HG02610 (cell line): ENCODE measurements around the gene KCNIP2.

Experiments used
- ATAC-seq: cut with Tn5 transposase; IDR thresholded peaks from one replicate; pipeline ENCODE4 v1.9.1; 2021; ENCODE audit warnings: mild to moderate bottlenecking, moderate library complexity; ENCODE audit not compliant: unreplicated experiment

Gene KCNIP2

GRCh38 chr10:101856626-101857025, 13.0 kb upstream of the KCNIP2 start:
- ATAC-seq: no peak

GRCh38 chr10:101851411-101852116, 8.0 kb upstream of the KCNIP2 start:
- no peak for ATAC-seq

- ATAC-seq: no peak
Observed at GRCh38 chr10:101850749-101851148, 7.1 kb upstream of the KCNIP2 start.

- no peak for ATAC-seq
Observed at GRCh38 chr10:101848894-101849351, 5.3 kb upstream of the KCNIP2 start.

- no peak for ATAC-seq
Observed at GRCh38 chr10:101848408-101848807, 4.8 kb upstream of the KCNIP2 start.

- no peak for ATAC-seq
Observed at GRCh38 chr10:101845893-101846292, 2.3 kb upstream of the KCNIP2 start.

GRCh38 chr10:101841826-101842225, 1.8 kb downstream of the KCNIP2 start:
- no peak for ATAC-seq

GRCh38 chr10:101840741-101841453, 2.7 kb downstream of the KCNIP2 start:
- peak; percentile 65 for ATAC-seq

- ATAC-seq: no peak
Observed at GRCh38 chr10:101840102-101840684, 3.4 kb downstream of the KCNIP2 start.

- ATAC-seq: no peak
Observed at GRCh38 chr10:101839416-101840063, 4.1 kb downstream of the KCNIP2 start.

GRCh38 chr10:101839002-101839401, 4.6 kb downstream of the KCNIP2 start:
- ATAC-seq: no peak

- ATAC-seq: no peak
Observed at GRCh38 chr10:101838416-101838970, 5.1 kb downstream of the KCNIP2 start.

- ATAC-seq: no peak
Observed at GRCh38 chr10:101837748-101838147, 5.9 kb downstream of the KCNIP2 start.

- ATAC-seq: no peak
Observed at GRCh38 chr10:101835362-101835761, 8.2 kb downstream of the KCNIP2 start.

GRCh38 chr10:101834341-101834740, 9.3 kb downstream of the KCNIP2 start:
- ATAC-seq: no peak

GRCh38 chr10:101833466-101833865, 10.1 kb downstream of the KCNIP2 start:
- no peak for ATAC-seq

- no peak for ATAC-seq
Observed at GRCh38 chr10:101832325-101832771, 11.3 kb downstream of the KCNIP2 start.

- no peak for ATAC-seq
Observed at GRCh38 chr10:101831169-101831811, 12.3 kb downstream of the KCNIP2 start.

- peak; percentile 52 for ATAC-seq
Observed at GRCh38 chr10:101830322-101831168, 13.1 kb downstream of the KCNIP2 start.
